GM21619 (cell line): Measurements from ENCODE around the gene ADAMTS2.

ENCODE experiments used
- ATAC-seq: cut with Tn5 transposase; IDR thresholded peaks from one replicate; pipeline ENCODE4 v1.9.1; 2021; ENCODE audit not compliant: unreplicated experiment

ADAMTS2 gene

GRCh38 chr5:179201986-179202385 is 143.3 kb downstream of the ADAMTS2 start:
- ATAC-seq: no peak

GRCh38 chr5:179199246-179199645 is 146.0 kb downstream of the ADAMTS2 start:
- no peak for ATAC-seq

- no peak for ATAC-seq
Measured at GRCh38 chr5:179198825-179199224, 146.4 kb downstream of the ADAMTS2 start.

GRCh38 chr5:179196405-179197079 is 148.7 kb downstream of the ADAMTS2 start:
- no peak for ATAC-seq

GRCh38 chr5:179195561-179196404 is 149.5 kb downstream of the ADAMTS2 start:
- ATAC-seq: no peak

GRCh38 chr5:179194941-179195381 is 150.3 kb downstream of the ADAMTS2 start:
- no peak for ATAC-seq

GRCh38 chr5:179194201-179194910 is 150.9 kb downstream of the ADAMTS2 start:
- no peak for ATAC-seq

GRCh38 chr5:179193746-179194145 is 151.5 kb downstream of the ADAMTS2 start:
- no peak for ATAC-seq

GRCh38 chr5:179192891-179193470 is 152.3 kb downstream of the ADAMTS2 start:
- ATAC-seq: no peak

- ATAC-seq: no peak
Measured at GRCh38 chr5:179192185-179192890, 152.9 kb downstream of the ADAMTS2 start.

GRCh38 chr5:179191506-179192184 is 153.6 kb downstream of the ADAMTS2 start:
- ATAC-seq: no peak

- no peak for ATAC-seq
Measured at GRCh38 chr5:179190851-179191505, 154.3 kb downstream of the ADAMTS2 start.

GRCh38 chr5:179188636-179189035 is 156.6 kb downstream of the ADAMTS2 start:
- ATAC-seq: no peak

- ATAC-seq: no peak
Measured at GRCh38 chr5:179187681-179188575, 157.3 kb downstream of the ADAMTS2 start.

- no peak for ATAC-seq
Measured at GRCh38 chr5:179187229-179187678, 158.0 kb downstream of the ADAMTS2 start.

- no peak for ATAC-seq
Measured at GRCh38 chr5:179186801-179187200, 158.5 kb downstream of the ADAMTS2 start.

GRCh38 chr5:179185941-179186411 is 159.3 kb downstream of the ADAMTS2 start:
- ATAC-seq: no peak

- no peak for ATAC-seq
Measured at GRCh38 chr5:179185256-179185940, 159.9 kb downstream of the ADAMTS2 start.
